Cardiac fibroblast (primary cell): Measurements from ENCODE around the gene DLX5.

ENCODE experiments used
- DNase-seq, 2 donors: peaks; one replicate each; pipeline versions ENCODE4 v3.0.0 to v3.0.0-alpha.2; 2010; ENCODE audit warnings: low read depth in 2 of 2
- H3K4me3 ChIP-seq, 2 donors: replicated peaks in 1 of 2; 1 replicate in 1 of 2; 2 replicates in 1 of 2; pipeline ENCODE4 v1.5.1; 2011; ENCODE audit warnings: low read depth in 2 of 2, low read length in 2 of 2, mild to moderate bottlenecking in 2 of 2, moderate library complexity in 1 of 2
- TF ChIP-seq, protein P1 (sequence below): IDR thresholded peaks from one replicate; pipeline ENCODE4 v1.5.1; 2011; ENCODE audit warnings: low read depth, mild to moderate bottlenecking, low read length, inconsistent platforms

Gene DLX5

GRCh38 chr7:96997512-96998032 is 27.1 kb downstream of the DLX5 start:
- TF ChIP-seq, protein P1, sequence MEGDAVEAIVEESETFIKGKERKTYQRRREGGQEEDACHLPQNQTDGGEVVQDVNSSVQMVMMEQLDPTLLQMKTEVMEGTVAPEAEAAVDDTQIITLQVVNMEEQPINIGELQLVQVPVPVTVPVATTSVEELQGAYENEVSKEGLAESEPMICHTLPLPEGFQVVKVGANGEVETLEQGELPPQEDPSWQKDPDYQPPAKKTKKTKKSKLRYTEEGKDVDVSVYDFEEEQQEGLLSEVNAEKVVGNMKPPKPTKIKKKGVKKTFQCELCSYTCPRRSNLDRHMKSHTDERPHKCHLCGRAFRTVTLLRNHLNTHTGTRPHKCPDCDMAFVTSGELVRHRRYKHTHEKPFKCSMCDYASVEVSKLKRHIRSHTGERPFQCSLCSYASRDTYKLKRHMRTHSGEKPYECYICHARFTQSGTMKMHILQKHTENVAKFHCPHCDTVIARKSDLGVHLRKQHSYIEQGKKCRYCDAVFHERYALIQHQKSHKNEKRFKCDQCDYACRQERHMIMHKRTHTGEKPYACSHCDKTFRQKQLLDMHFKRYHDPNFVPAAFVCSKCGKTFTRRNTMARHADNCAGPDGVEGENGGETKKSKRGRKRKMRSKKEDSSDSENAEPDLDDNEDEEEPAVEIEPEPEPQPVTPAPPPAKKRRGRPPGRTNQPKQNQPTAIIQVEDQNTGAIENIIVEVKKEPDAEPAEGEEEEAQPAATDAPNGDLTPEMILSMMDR: no peak
- H3K4me3 ChIP-seq: no peak overlapping the region
- no peak for DNase-seq

- TF ChIP-seq, protein P1: no peak
- no peak overlapping the region for H3K4me3 ChIP-seq
- DNase-seq: no peak
Measured at GRCh38 chr7:96996958-96997511, 27.6 kb downstream of the DLX5 start.

DNA sequence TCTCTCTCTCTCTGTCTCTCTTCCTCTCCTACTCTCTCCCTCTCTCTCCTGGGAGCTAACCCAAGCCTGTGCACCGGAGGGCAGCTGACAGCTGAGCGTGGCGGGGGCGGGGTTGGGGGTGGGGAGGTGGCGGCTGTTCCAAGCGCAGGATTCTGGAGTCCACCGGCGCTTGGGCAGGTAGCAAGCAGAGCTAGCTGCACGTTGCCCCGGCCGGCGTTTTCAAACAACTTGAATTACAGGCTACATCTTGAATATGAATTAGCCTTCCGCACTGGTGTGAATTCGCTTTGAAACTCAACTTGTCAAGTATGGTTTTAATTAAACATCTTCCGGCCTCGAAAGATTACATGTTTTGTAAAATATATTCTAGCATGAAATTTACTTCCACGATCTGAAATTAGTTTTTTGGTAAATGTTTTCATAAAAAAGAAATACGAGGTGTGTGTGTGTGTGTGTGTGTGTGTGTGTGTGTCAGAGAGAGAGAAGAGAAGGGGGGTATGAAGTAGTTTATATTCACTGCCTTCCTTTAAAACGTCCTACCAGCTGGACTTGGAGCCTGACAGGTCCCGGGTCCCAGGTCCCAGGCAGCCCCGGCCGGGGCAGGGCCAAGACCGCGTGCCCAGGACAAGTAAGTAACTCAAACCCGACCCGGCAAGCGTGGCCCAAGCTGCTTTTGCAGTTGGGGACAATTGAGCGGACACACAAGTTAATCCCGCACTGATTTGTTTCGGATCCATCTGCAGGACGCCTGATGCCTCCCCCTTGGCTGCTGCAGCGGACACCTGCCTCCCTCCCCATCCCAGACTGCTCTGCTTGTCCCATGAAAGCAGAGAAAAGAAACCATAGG is 28.3 kb downstream of the DLX5 start:
- no peak for DNase-seq
- no peak overlapping the region for H3K4me3 ChIP-seq
- TF ChIP-seq, protein P1: no peak

- no peak overlapping the region for H3K4me3 ChIP-seq
- DNase-seq: no peak
- TF ChIP-seq, protein P1: no peak
Measured at GRCh38 chr7:96995406-96996110, 29.1 kb downstream of the DLX5 start.

DNA sequence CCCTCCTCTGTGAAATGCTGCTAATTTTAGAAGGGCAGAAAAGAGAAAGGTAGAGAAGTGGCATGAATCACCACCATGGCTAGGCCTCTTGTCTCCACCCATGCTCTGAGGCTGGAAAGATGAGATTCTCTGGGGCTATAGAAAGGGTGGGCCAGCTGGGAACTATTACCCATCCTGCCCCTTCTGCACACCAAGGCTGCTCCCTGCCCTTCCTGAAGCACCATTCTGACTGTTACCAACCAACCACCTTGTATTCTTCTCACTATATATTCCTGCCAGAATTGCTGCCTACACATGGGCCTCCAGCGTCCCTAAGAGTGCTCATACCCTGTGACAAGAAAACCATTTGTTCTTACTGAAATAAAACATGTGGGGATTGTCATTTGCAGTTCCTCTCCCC is 30.7 kb downstream of the DLX5 start:
- TF ChIP-seq, protein P1: no peak
- H3K4me3 ChIP-seq: no peak overlapping the region
- DNase-seq: no peak

DNA sequence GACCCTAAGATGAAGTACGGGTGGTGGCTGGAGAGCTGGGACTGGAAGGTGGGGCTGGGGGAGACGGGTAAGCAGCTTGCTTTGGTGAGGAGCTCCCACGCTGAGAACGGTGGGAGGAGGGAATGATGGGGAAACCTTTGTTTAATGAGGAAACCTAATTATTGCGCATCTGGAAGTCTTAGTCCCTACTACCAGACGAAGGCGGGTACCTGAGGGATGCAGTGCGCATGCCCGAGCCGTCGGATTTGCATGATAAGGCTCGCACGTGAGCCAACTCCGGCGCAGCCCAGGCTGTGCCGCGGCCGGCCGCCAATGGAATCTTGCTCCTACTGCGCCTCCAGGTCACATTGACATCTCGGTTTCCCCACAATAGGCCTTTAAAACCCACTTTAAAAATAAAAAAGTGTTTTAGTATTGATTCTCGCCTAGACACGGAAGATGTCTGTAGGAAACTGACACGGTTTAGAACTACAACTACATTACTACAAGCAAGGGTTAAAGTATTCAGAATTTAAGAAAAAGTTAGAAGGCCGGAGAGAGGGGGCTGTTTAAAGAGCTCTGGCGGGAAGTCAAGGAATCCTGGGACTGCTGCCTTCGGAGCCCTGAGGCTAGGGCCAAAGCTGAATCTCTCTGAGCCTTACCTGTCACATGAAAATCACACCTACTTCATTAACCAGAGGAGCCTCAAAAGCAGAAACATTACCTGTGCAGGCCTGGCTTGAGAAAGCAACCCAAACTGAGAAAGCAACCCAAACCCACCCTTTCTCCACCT is 31.4 kb downstream of the DLX5 start:
- TF ChIP-seq, protein P1: no peak
- H3K4me3 ChIP-seq: no peak overlapping the region
- no peak for DNase-seq
